Stomach (tissue), 4 donors: ENCODE data around the gene STATH.
"Not testable (repeated sequence)": the region's sequence is repeated elsewhere in the genome, so short reads cannot be mapped to it uniquely, and the experiment has no call there.

ENCODE experiments used
- CTCF ChIP-seq, 7 experiments: fragments of 450-650 bp in 4 of 7; fragments of 200-600 bp in 3 of 7; sonication (generic) in 3 of 7; IDR thresholded peaks; one replicate each; pipeline ENCODE4 v1.5.1; 2016 to 2019; ENCODE audit warnings: antibody characterized with exemption in 7 of 7, control low read depth in 2 of 7, mild to moderate bottlenecking in 1 of 7
- EP300 ChIP-seq: sonication (generic); formaldehyde crosslinking; IDR thresholded peaks from one replicate; pipeline ENCODE4 v1.6.1; 2017; ENCODE audit warnings: antibody characterized with exemption
- POLR2A ChIP-seq, 4 donors: fragments of 450-650 bp; IDR thresholded peaks; one replicate each; pipeline ENCODE4 v1.6.1; 2016; ENCODE audit warnings: antibody characterized with exemption in 4 of 4, control low read depth in 2 of 4, mild to moderate bottlenecking in 1 of 4, moderate library complexity in 1 of 4
- POLR2AphosphoS5 ChIP-seq, 3 donors: sonication (generic); formaldehyde crosslinking; IDR thresholded peaks; one replicate each; pipeline ENCODE4 v1.6.1; 2016; ENCODE audit warnings: antibody characterized with exemption in 3 of 3

- not testable (repeated sequence) for TF ChIP-seq POLR2A (IDR thresholded peaks at IDR 0.05); CTCF (IDR thresholded peaks at IDR 0.05); POLR2AphosphoS5 (IDR thresholded peaks at IDR 0.05); EP300
These were observed 44.2 kb downstream of the STATH start for GRCh38 chr4:70039928-70040327.
